Esophagus squamous epithelium (tissue), 4 donors: ENCODE data around the gene GUCY2D.

Source experiments
- POLR2A ChIP-seq, 4 donors: fragments of 450-650 bp; IDR thresholded peaks; one replicate each; pipeline ENCODE4 v1.6.1; 2017; ENCODE audit warnings: antibody characterized with exemption in 4 of 4, mild to moderate bottlenecking in 4 of 4, moderate library complexity in 3 of 4
- TF ChIP-seq, protein P1 (sequence below), 6 experiments: fragments of 450-650 bp in 4 of 6; fragments of 200-600 bp in 2 of 6; sonication (generic) in 2 of 6; IDR thresholded peaks; one replicate each; pipeline ENCODE4 v1.5.1; 2016 to 2019; ENCODE audit warnings: antibody characterized with exemption in 6 of 6, mild to moderate bottlenecking in 4 of 6, moderate library complexity in 4 of 6

DNA sequence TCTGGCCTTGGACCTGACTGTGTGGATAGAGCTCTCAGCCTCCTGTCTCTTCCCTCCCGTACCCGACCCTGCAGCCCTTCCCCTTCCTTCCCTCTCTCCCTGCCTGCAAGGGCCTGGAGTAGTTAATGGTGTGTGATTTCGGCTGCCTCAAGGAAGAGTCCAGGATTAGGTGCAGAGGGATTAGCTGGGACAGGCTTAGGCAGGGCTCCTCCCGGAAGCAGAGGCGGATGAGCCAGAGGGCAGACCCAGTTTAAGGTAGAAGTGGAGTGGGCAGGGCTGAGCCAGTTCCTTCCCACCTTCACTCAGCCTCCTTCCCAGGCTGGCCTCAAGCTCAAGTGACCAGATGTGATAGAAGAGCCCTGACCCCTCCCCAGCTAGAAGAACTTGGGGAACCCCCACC is 16.8 kb downstream of the GUCY2D start:
- TF ChIP-seq POLR2A (IDR thresholded peaks at IDR 0.05), result peak in 1 of 4 donors; percentile 18
- TF ChIP-seq, protein P1, sequence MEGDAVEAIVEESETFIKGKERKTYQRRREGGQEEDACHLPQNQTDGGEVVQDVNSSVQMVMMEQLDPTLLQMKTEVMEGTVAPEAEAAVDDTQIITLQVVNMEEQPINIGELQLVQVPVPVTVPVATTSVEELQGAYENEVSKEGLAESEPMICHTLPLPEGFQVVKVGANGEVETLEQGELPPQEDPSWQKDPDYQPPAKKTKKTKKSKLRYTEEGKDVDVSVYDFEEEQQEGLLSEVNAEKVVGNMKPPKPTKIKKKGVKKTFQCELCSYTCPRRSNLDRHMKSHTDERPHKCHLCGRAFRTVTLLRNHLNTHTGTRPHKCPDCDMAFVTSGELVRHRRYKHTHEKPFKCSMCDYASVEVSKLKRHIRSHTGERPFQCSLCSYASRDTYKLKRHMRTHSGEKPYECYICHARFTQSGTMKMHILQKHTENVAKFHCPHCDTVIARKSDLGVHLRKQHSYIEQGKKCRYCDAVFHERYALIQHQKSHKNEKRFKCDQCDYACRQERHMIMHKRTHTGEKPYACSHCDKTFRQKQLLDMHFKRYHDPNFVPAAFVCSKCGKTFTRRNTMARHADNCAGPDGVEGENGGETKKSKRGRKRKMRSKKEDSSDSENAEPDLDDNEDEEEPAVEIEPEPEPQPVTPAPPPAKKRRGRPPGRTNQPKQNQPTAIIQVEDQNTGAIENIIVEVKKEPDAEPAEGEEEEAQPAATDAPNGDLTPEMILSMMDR (IDR thresholded peaks at IDR 0.05), result no peak
